ENCODE data around the gene JDP2. TPM values are rescaled to one million over a fixed set of nuclear protein-coding genes. Genes with fewer than 3 reads are reported as not detected.

Gene JDP2
- total RNA-seq, 1 experiment from 2014 or later, result 5.9 TPM

GRCh38 chr14:75448209-75448608 is 20.4 kb downstream of the JDP2 start:
- BruUV-seq (replicated peaks), result no TSS peak
- Histone ChIP-seq H3K27ac (ENCODE audit: low read depth, low read length, poor library complexity, severe bottlenecking) (no peak overlapping the region), H3K4me3 (ENCODE audit: low read depth, low read length, poor library complexity, severe bottlenecking) (no peak overlapping the region), H3K4me1 (ENCODE audit: insufficient read depth, low read length, poor library complexity, severe bottlenecking) (peaks cover 8% of the 10 kb centered on the region), H3K9me3 (ENCODE audit: low read depth, low read length, poor library complexity, severe bottlenecking) (no peaks in the 10 kb centered on the region), H3K27me3 (replicated peaks; ENCODE audit: insufficient read depth, low read depth, low read length, poor library complexity) (no peaks in the 10 kb centered on the region), H3K36me3 (ENCODE audit: insufficient read depth, low read length, poor library complexity, severe bottlenecking) (no peaks in the 10 kb centered on the region)
- no peak for DNase-seq (ENCODE audit: low spot score)
- ChIA-PET CTCF (no interaction called here), POLR2A (ENCODE audit: low non-redundant PET) (interaction anchor here (0.5 kb wide), 1 partner anchor 27 kb away, joined by 6 read pairs; no protein-coding TSS in a partner anchor)
- no peak for TF ChIP-seq EZH2 (IDR thresholded peaks at IDR 0.05; ENCODE audit: borderline replicate concordance, low read depth, low read length, poor library complexity, severe bottlenecking)
- TF ChIP-seq, protein P1, sequence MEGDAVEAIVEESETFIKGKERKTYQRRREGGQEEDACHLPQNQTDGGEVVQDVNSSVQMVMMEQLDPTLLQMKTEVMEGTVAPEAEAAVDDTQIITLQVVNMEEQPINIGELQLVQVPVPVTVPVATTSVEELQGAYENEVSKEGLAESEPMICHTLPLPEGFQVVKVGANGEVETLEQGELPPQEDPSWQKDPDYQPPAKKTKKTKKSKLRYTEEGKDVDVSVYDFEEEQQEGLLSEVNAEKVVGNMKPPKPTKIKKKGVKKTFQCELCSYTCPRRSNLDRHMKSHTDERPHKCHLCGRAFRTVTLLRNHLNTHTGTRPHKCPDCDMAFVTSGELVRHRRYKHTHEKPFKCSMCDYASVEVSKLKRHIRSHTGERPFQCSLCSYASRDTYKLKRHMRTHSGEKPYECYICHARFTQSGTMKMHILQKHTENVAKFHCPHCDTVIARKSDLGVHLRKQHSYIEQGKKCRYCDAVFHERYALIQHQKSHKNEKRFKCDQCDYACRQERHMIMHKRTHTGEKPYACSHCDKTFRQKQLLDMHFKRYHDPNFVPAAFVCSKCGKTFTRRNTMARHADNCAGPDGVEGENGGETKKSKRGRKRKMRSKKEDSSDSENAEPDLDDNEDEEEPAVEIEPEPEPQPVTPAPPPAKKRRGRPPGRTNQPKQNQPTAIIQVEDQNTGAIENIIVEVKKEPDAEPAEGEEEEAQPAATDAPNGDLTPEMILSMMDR (conservative IDR thresholded peaks at IDR 0.05; ENCODE audit: low read depth, low read length), result no peak
- intact Hi-C loops (cut with micrococcal nuclease; ENCODE audit: unreplicated experiment), result no loop called here

GRCh38 chr14:75449036-75449435 is 21.2 kb downstream of the JDP2 start:
- no peak overlapping the region for H3K4me3 ChIP-seq (ENCODE audit: low read depth, low read length, poor library complexity, severe bottlenecking)
- DNase-seq (ENCODE audit: low spot score), result no peak
- intact Hi-C loops (cut with micrococcal nuclease; ENCODE audit: unreplicated experiment), result no loop called here
- no peaks in the 10 kb centered on the region for H3K9me3 ChIP-seq (ENCODE audit: low read depth, low read length, poor library complexity, severe bottlenecking)
- TF ChIP-seq EZH2 (IDR thresholded peaks at IDR 0.05; ENCODE audit: borderline replicate concordance, low read depth, low read length, poor library complexity, severe bottlenecking), result no peak
- TF ChIP-seq, protein P1 (conservative IDR thresholded peaks at IDR 0.05; ENCODE audit: low read depth, low read length), result no peak
- no TSS peak for BruUV-seq (replicated peaks)
- no peaks in the 10 kb centered on the region for H3K36me3 ChIP-seq (ENCODE audit: insufficient read depth, low read length, poor library complexity, severe bottlenecking)
- H3K27me3 ChIP-seq (replicated peaks; ENCODE audit: insufficient read depth, low read depth, low read length, poor library complexity), result no peaks in the 10 kb centered on the region
- ChIA-PET CTCF (no interaction called here), POLR2A (ENCODE audit: low non-redundant PET) (interaction anchor here (0.6 kb wide), 1 partner anchor 258 kb away, joined by 3 read pairs; no protein-coding TSS in a partner anchor)
- H3K27ac ChIP-seq (ENCODE audit: low read depth, low read length, poor library complexity, severe bottlenecking), result no peak overlapping the region
- peaks cover 8% of the 10 kb centered on the region for H3K4me1 ChIP-seq (ENCODE audit: insufficient read depth, low read length, poor library complexity, severe bottlenecking)

DNA sequence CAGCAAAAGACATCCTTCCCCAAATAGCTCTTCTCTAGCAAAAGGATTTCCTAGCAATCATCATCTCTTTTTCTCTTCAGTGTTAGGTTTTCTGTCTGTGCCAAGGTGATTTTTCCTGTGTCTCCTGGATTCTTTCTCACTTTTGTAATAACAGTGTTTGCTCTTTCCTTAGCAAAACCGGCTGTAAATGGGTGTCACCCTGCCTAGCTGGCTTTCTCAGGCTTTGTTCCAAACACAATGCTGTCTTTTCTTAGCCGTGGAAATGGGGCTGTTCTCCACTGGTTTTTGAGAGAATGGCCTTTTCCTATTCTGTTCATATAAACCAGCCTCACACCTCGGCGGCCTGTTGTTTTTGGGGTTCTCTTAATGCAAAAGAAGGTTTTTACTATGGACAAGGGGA is 21.9 kb downstream of the JDP2 start:
- Histone ChIP-seq H3K4me1 (ENCODE audit: insufficient read depth, low read length, poor library complexity, severe bottlenecking) (peaks cover 8% of the 10 kb centered on the region), H3K36me3 (ENCODE audit: insufficient read depth, low read length, poor library complexity, severe bottlenecking) (no peaks in the 10 kb centered on the region), H3K9me3 (ENCODE audit: low read depth, low read length, poor library complexity, severe bottlenecking) (no peaks in the 10 kb centered on the region), H3K27me3 (replicated peaks; ENCODE audit: insufficient read depth, low read depth, low read length, poor library complexity) (no peaks in the 10 kb centered on the region), H3K27ac (ENCODE audit: low read depth, low read length, poor library complexity, severe bottlenecking) (no peak overlapping the region), H3K4me3 (ENCODE audit: low read depth, low read length, poor library complexity, severe bottlenecking) (no peak overlapping the region)
- no TSS peak for BruUV-seq (replicated peaks)
- ChIA-PET POLR2A (ENCODE audit: low non-redundant PET) (no interaction called here), CTCF (no interaction called here)
- no peak for DNase-seq (ENCODE audit: low spot score)
- intact Hi-C loops (cut with micrococcal nuclease; ENCODE audit: unreplicated experiment), result no loop called here
- no peak for TF ChIP-seq EZH2 (IDR thresholded peaks at IDR 0.05; ENCODE audit: borderline replicate concordance, low read depth, low read length, poor library complexity, severe bottlenecking)
- TF ChIP-seq, protein P1 (conservative IDR thresholded peaks at IDR 0.05; ENCODE audit: low read depth, low read length), result no peak
